IPS DF 6.9 (cell line): ENCODE measurements around the gene VPREB3.

Experiments used
- DNase-seq: peaks from one replicate; pipeline ENCODE4 v3.0.0-alpha.2; 2013; ENCODE audit warnings: low read depth, low spot score
- H3K27ac ChIP-seq: one replicate; pipeline ENCODE4 v1.5.1; 2013; ENCODE audit warnings: low read length, control low read depth
- H3K27me3 ChIP-seq: 2 replicates; pipeline ENCODE4 v1.6.1; 2013; ENCODE audit warnings: mild to moderate bottlenecking, low read length; ENCODE audit not compliant: control insufficient read depth, insufficient read depth
- H3K36me3 ChIP-seq: 2 replicates; pipeline ENCODE4 v1.6.1; 2013; ENCODE audit warnings: low read length; ENCODE audit not compliant: control insufficient read depth, insufficient read depth
- H3K4me1 ChIP-seq: 2 replicates; pipeline ENCODE4 v1.6.1; 2013; ENCODE audit warnings: low read length; ENCODE audit not compliant: control insufficient read depth, insufficient read depth
- H3K4me3 ChIP-seq: 2 replicates; pipeline ENCODE4 v1.5.1; 2013; ENCODE audit warnings: mild to moderate bottlenecking, low read length
- H3K9me3 ChIP-seq: 2 replicates; pipeline ENCODE4 v1.6.1; 2013; ENCODE audit warnings: low read length, inconsistent platforms; ENCODE audit not compliant: control insufficient read depth, insufficient read depth
- WGBS: extraction: QIAGEN DNeasy Blood & Tissue Kit; methylation state at CpG from one replicate; pipeline ENCODE4 v1.1.7; 2013; ENCODE audit warnings: mixed read lengths, missing lambda C conversion rate; ENCODE audit not compliant: insufficient read length, insufficient coverage; 5-methylcytosine and 5-hydroxymethylcytosine counted together

The VPREB3 gene

GRCh38 chr22:23714596-23715578 lies 39.3 kb downstream of the VPREB3 start:
- DNase-seq = no peak
- peaks cover 10% of the 10 kb centered on the region for H3K36me3 ChIP-seq
- H3K9me3 ChIP-seq = no peaks in the 10 kb centered on the region
- no peaks in the 10 kb centered on the region for H3K27me3 ChIP-seq
- H3K4me3 ChIP-seq = no peak overlapping the region
- no peak overlapping the region for H3K27ac ChIP-seq
- WGBS = no CpG with 5 or more reads among the region's 23 CpGs
- H3K4me1 ChIP-seq = no peaks in the 10 kb centered on the region

DNA sequence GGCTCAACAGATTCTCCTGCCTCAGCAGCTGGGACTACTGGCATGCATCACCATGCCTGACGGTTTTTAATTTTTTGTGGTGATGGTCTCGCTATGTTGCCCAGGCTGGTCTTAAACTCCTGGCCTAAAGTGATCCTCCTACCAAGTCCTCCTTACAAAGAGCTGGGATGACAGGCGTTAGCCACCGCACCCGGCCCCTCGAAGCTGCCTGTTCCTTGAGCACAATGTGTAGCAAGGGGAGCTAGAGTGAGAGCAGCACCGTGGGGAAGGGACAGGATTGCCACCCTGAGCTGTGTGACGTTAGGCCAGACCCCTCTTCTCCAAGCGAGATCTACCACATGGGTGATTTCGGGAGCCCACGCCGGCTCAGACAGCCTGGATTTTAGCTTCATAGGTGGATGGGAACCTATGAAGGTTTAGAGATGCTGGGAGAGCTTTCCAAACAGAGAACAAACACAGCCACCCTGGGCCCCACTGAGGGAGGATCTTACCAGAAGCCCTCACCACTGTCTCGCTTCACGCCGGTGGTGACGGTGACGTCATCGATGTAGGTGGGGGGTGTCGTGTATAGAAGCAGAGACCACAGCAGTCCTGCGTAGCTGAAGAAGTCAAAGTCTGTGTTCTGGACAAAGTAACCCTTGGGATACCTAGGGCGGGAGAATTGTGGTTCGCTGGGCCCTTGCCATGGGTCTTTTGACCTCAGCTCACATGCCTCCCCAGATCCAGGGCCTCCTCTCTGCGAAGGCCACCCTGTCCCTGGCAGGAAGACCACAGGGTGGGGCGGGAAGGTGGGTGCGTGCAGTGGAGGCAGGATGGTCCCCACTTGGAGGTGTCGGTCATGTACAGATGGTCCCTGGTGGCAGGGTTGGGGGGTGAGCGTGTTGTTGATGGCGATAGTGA lies 40.3 kb downstream of the VPREB3 start:
- DNase-seq = no peak
- no CpG with 5 or more reads among the region's 28 CpGs for WGBS
- H3K4me3 ChIP-seq = no peak overlapping the region
- no peaks in the 10 kb centered on the region for H3K27me3 ChIP-seq
- H3K36me3 ChIP-seq = peaks cover 17% of the 10 kb centered on the region
- no peaks in the 10 kb centered on the region for H3K9me3 ChIP-seq
- no peaks in the 10 kb centered on the region for H3K4me1 ChIP-seq
- no peak overlapping the region for H3K27ac ChIP-seq

GRCh38 chr22:23712256-23712655 lies 42.0 kb downstream of the VPREB3 start:
- Histone ChIP-seq H3K27ac (no peak overlapping the region), H3K9me3 (no peaks in the 10 kb centered on the region), H3K4me1 (no peaks in the 10 kb centered on the region), H3K27me3 (no peaks in the 10 kb centered on the region), H3K36me3 (peaks cover 22% of the 10 kb centered on the region), H3K4me3 (no peak overlapping the region)
- no CpG with 5 or more reads among the region's 12 CpGs for WGBS
- no peak for DNase-seq

DNA sequence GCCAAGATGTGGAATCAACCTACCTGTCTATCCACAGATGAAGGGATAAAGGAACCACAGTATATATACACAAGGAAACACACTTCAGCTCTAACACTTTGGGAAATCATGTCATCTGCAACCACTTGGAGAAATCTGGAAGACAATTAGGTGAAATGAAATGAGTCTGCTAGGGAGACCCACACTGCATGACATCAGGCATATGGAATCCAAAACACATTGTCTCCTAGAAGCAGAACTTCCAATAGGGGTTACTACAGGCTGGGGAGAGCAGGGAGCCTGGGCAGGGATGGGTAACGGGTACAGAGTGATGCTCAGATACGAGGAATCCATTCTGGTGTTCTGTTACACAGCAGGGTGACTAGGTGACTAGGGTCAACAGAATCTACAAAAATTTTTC lies 45.1 kb downstream of the VPREB3 start:
- no peak for DNase-seq
- H3K4me1 ChIP-seq = no peaks in the 10 kb centered on the region
- no peaks in the 10 kb centered on the region for H3K9me3 ChIP-seq
- no peak overlapping the region for H3K27ac ChIP-seq
- H3K4me3 ChIP-seq = no peak overlapping the region
- no peaks in the 10 kb centered on the region for H3K27me3 ChIP-seq
- H3K36me3 ChIP-seq = peaks cover 25% of the 10 kb centered on the region
- WGBS = no CpG with 5 or more reads among the region's 2 CpGs

DNA sequence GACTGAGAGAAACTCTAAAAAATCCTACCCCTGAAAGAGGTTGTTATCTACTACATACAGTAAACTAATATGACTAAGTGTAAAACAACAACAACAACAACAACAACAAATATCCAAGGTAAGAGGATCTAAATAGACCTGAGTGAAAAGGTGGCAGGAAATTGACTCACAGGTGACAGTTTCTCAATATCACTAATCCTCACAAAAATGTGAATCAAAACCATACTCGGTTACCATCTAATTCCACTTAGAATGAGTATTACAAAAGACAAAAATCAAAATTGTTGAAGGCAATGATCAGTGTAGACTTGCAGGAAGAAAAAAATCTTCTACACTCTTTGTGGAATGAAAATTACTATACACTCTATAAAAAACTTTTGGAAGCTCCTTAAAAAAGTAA lies 46.0 kb downstream of the VPREB3 start:
- Histone ChIP-seq H3K36me3 (peaks cover 24% of the 10 kb centered on the region), H3K9me3 (no peaks in the 10 kb centered on the region), H3K27ac (no peak overlapping the region), H3K4me1 (no peaks in the 10 kb centered on the region), H3K27me3 (no peaks in the 10 kb centered on the region), H3K4me3 (no peak overlapping the region)
- DNase-seq = no peak
- WGBS = no CpG with 5 or more reads among the region's 1 CpG

GRCh38 chr22:23705358-23705757 lies 48.9 kb downstream of the VPREB3 start:
- peaks cover 20% of the 10 kb centered on the region; the same call in 1 of the 2 replicates for H3K36me3 ChIP-seq
- no CpG with 5 or more reads among the region's 3 CpGs for WGBS

DNA sequence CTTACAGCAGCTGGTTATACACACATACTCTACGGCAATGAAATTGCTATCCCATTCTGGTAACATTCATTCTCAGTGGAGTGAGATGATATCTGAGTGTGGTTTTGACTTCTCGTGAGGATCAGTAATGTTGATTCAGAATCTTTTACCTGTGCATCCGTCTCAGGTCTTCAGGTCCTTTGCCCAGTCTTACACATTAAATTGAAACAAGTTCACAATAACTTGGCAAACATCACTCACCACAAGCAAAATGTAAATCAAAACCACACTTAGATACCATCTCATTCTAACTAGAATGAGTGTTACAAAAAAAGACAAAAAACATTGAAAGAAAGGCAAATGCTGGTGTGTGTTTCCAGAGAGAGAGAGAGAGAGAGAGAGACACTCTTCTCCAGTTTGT lies 49.4 kb downstream of the VPREB3 start:
- H3K4me3 ChIP-seq = no peak overlapping the region
- no peak overlapping the region for H3K27ac ChIP-seq
- no peaks in the 10 kb centered on the region for H3K27me3 ChIP-seq
- no peaks in the 10 kb centered on the region for H3K4me1 ChIP-seq
- no CpG with 5 or more reads among the region's 3 CpGs for WGBS
- H3K36me3 ChIP-seq = peaks cover 20% of the 10 kb centered on the region; the same call in 1 of the 2 replicates
- no peak for DNase-seq
- no peaks in the 10 kb centered on the region for H3K9me3 ChIP-seq

More at GRCh38 chr22:23705358-23705757, 48.9 kb downstream of the VPREB3 start:
- H3K4me1 ChIP-seq = no peaks in the 10 kb centered on the region
- H3K27me3 ChIP-seq = no peaks in the 10 kb centered on the region
- DNase-seq = no peak
- no peak overlapping the region for H3K4me3 ChIP-seq
- H3K9me3 ChIP-seq = no peaks in the 10 kb centered on the region
- H3K27ac ChIP-seq = no peak overlapping the region

GRCh38 chr22:23704062-23704461 lies 50.2 kb downstream of the VPREB3 start:
- Histone ChIP-seq H3K4me1 (no peaks in the 10 kb centered on the region), H3K4me3 (no peak overlapping the region), H3K27ac (no peak overlapping the region), H3K27me3 (no peaks in the 10 kb centered on the region), H3K36me3 (peaks cover 14% of the 10 kb centered on the region; the same call in 1 of the 2 replicates), H3K9me3 (no peaks in the 10 kb centered on the region)
- no CpG with 5 or more reads among the region's 5 CpGs for WGBS
- no peak for DNase-seq
